Measurements from ENCODE around the gene SPATA21.

DNA sequence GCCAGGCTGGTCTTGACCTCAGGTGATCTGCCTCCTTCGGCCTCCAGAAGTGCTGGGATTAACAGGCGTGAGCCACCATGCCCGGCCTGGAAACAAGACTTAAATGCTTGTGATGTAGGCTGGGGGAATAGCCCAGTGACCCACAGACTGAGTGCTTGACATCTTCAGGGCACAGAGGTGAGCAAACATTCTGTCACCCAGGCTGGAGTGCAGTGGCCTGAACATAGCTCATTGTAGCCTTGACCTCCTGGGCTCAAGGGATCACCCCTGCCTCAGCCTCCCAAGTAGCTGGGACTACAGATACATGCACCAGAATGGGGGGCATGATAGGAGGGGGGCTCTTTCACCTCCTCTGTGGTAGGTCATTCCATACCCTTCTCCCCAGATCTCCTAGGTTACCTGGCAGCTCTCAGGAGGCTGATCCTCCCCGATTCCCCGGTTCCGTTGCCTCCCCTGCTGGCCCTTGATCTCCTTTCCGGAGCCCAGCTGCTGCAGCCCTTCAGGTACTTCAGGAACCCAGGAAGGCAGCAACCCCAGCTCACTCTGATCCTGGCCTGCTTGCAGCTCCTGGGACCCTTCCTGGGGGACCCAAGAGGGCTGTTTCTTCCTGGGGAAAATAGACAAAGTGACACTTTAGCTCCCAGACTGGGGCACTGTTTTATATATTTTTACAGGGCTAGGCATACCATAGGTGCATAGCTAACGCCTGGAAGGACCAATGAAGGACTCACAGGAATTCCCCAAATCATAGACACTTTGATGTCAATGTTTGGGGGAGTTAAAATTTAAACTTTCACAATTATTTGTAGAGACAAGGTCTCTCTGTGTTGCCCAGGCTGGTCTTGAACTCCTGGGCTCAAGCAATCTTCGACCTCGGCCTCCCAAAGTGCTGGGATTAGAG, 11.8 kb downstream of the SPATA21 start:
- TF ChIP-seq, protein P1, sequence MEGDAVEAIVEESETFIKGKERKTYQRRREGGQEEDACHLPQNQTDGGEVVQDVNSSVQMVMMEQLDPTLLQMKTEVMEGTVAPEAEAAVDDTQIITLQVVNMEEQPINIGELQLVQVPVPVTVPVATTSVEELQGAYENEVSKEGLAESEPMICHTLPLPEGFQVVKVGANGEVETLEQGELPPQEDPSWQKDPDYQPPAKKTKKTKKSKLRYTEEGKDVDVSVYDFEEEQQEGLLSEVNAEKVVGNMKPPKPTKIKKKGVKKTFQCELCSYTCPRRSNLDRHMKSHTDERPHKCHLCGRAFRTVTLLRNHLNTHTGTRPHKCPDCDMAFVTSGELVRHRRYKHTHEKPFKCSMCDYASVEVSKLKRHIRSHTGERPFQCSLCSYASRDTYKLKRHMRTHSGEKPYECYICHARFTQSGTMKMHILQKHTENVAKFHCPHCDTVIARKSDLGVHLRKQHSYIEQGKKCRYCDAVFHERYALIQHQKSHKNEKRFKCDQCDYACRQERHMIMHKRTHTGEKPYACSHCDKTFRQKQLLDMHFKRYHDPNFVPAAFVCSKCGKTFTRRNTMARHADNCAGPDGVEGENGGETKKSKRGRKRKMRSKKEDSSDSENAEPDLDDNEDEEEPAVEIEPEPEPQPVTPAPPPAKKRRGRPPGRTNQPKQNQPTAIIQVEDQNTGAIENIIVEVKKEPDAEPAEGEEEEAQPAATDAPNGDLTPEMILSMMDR (IDR thresholded peaks at IDR 0.05), result no peak
- TF ChIP-seq POLR2A (IDR thresholded peaks at IDR 0.05) (no peak), EP300 (IDR thresholded peaks at IDR 0.05) (no peak)
